GM12878 (cell line): Measurements from ENCODE around the gene SLFNL1. TPM values are rescaled to one million over a fixed set of nuclear protein-coding genes. Genes with fewer than 3 reads are reported as not detected.

Source experiments
- ATAC-seq: fragments of 200-7000 bp; cut with Tn5 transposase; 3 replicates; pipeline ENCODE4 v1.9.1; 2020; ENCODE audit warnings: mild to moderate bottlenecking, moderate library complexity
- BruUV-seq: library from RNA; stranded (reverse); fragments of 400-500 nt; replicated peaks from 2 replicates; lab custom pipeline; 2021; lab: Mats Ljungman, UMichigan
- CTCF ChIA-PET: fragments of 300-600 bp; sonication (Branson Sonifier 250); formaldehyde crosslinking; extraction: SDS; loops from one replicate; lab custom pipeline; 2021; ENCODE audit warnings: inconsistent platforms; lab: Yijun Ruan, JAX
- POLR2A ChIA-PET: fragments of 350-600 bp; formaldehyde crosslinking; extraction: SDS; loops from one replicate; lab custom pipeline; 2021; ENCODE audit warnings: inconsistent platforms; lab: Charles Lee
- RAD21 ChIA-PET: fragments of 300-600 bp; sonication (Branson Sonifier 250); formaldehyde crosslinking; loops from one replicate; lab custom pipeline; 2023; ENCODE audit warnings: antibody characterized with exemption; ENCODE audit not compliant: unreplicated experiment; lab: Charles Lee
- SMC1A ChIA-PET: fragments of 300-600 bp; sonication (Branson Sonifier 250); formaldehyde crosslinking; loops from one replicate; lab custom pipeline; 2023; ENCODE audit not compliant: unreplicated experiment, uncharacterized antibody; lab: Charles Lee
- DNase-seq: peaks from one replicate; pipeline ENCODE4 v3.0.0-alpha.2; 2011; ENCODE audit warnings: low read depth, low spot score
- FAIRE-seq: peaks from 3 replicates; lab custom pipeline; 2011; peaks lifted over from hg19 to GRCh38; lab: Jason Lieb, UNC
- H2AFZ ChIP-seq: 2 replicates; pipeline ENCODE4 v1.6.0; 2011; ENCODE audit warnings: low read depth, low read length, control low read depth; ENCODE audit not compliant: control insufficient read depth
- H3K27ac ChIP-seq: 2 replicates; pipeline ENCODE4 v1.5.1; 2011; ENCODE audit warnings: control low read depth; ENCODE audit not compliant: control insufficient read depth, insufficient read depth
- H3K27me3 ChIP-seq, 2 experiments: replicated peaks in 1 of 2; 2 replicates each; pipeline versions ENCODE4 v1.6.0 to v1.6.1; 2011; ENCODE audit warnings: low read length in 1 of 2; ENCODE audit not compliant: control insufficient read depth in 2 of 2, insufficient read depth in 2 of 2
- H3K36me3 ChIP-seq, 2 experiments: 2 replicates each; pipeline ENCODE4 v1.5.1; 2011; ENCODE audit warnings: low read length in 1 of 2; ENCODE audit not compliant: control insufficient read depth in 2 of 2, insufficient read depth in 2 of 2
- H3K4me1 ChIP-seq: 2 replicates; pipeline ENCODE4 v1.6.1; 2011; ENCODE audit warnings: mild to moderate bottlenecking, low read length, moderate library complexity, mixed read lengths; ENCODE audit not compliant: control insufficient read depth, insufficient read depth
- H3K4me2 ChIP-seq: 2 replicates; pipeline ENCODE4 v1.6.0; 2011; ENCODE audit warnings: control low read depth; ENCODE audit not compliant: control insufficient read depth, insufficient read depth
- H3K4me3 ChIP-seq: fragments of 200-600 bp; sonication (generic); 2 replicates; pipeline ENCODE4 v1.5.1; 2016
- H3K79me2 ChIP-seq: 2 replicates; pipeline ENCODE4 v1.6.0; 2011; ENCODE audit warnings: low read length; ENCODE audit not compliant: control insufficient read depth, insufficient read depth
- H3K9ac ChIP-seq: 2 replicates; pipeline ENCODE4 v1.8.0; 2011; ENCODE audit warnings: low read length, control low read depth, mixed read lengths; ENCODE audit not compliant: control insufficient read depth, insufficient read depth
- H3K9me3 ChIP-seq: replicated peaks from 3 replicates; pipeline ENCODE4 v1.5.1; 2011; ENCODE audit warnings: mild to moderate bottlenecking, low read length; ENCODE audit not compliant: control insufficient read depth, insufficient read depth
- H4K20me1 ChIP-seq: 2 replicates; pipeline ENCODE4 v1.6.0; 2011; ENCODE audit not compliant: control insufficient read depth, insufficient read depth
- ASH2L ChIP-seq: fragments of 300-600, 200-600 bp; sonication (generic); IDR thresholded peaks from 2 replicates; pipeline ENCODE4 v1.6.1; 2017; ENCODE audit warnings: low read depth, mild to moderate bottlenecking, borderline replicate concordance
- CBX3 ChIP-seq: fragments of 200-600 bp; sonication (generic); IDR thresholded peaks from 2 replicates; pipeline ENCODE4 v1.6.1; 2016; ENCODE audit warnings: low read depth, borderline replicate concordance
- CHD2 ChIP-seq: IDR thresholded peaks from 2 replicates; pipeline ENCODE4 v1.6.1; 2011; ENCODE audit warnings: low read depth, low read length, improper control_type of control experiment, borderline replicate concordance
- CREB1 ChIP-seq: IDR thresholded peaks from 2 replicates; pipeline ENCODE4 v1.6.1; 2012; ENCODE audit warnings: low read depth, mild to moderate bottlenecking, inconsistent platforms
- EED ChIP-seq: sonication (generic); IDR thresholded peaks from 2 replicates; pipeline ENCODE4 v1.6.1; 2016; ENCODE audit warnings: antibody characterized with exemption, low read depth
- FOS ChIP-seq: IDR thresholded peaks from 3 replicates; pipeline ENCODE4 v1.6.1; 2011; ENCODE audit warnings: borderline replicate concordance; ENCODE audit not compliant: insufficient read length; ENCODE audit errors: extremely low read depth
- HCFC1 ChIP-seq: fragments of 150-350 bp; IDR thresholded peaks from 2 replicates; pipeline ENCODE4 v1.6.1; 2014; ENCODE audit warnings: low read length
- MXI1 ChIP-seq: fragments of 150-350 bp; IDR thresholded peaks from 2 replicates; pipeline ENCODE4 v1.6.1; 2011; ENCODE audit warnings: low read depth, mild to moderate bottlenecking, inconsistent platforms, low read length, improper control_type of control experiment
- MYC ChIP-seq: IDR thresholded peaks from 2 replicates; pipeline ENCODE4 v1.6.1; 2011; ENCODE audit warnings: mild to moderate bottlenecking, low read length, moderate library complexity, inconsistent platforms; ENCODE audit not compliant: insufficient read depth, insufficient replicate concordance, insufficient read length, severe bottlenecking
- RUNX3 ChIP-seq: IDR thresholded peaks from 2 replicates; pipeline ENCODE4 v1.6.1; 2012; ENCODE audit warnings: low read length, inconsistent platforms
- ZNF24 ChIP-seq: fragments of 450-650 bp; IDR thresholded peaks from 2 replicates; pipeline ENCODE4 v1.6.1; 2017; ENCODE audit warnings: antibody characterized with exemption, mild to moderate bottlenecking
- ZNF274 ChIP-seq: IDR thresholded peaks from one replicate; pipeline ENCODE4 v1.8.0; 2011; ENCODE audit not compliant: insufficient read length, insufficient read depth
- ZSCAN29 ChIP-seq: fragments of 450-650 bp; IDR thresholded peaks from 2 replicates; pipeline ENCODE4 v1.6.1; 2017; ENCODE audit warnings: mild to moderate bottlenecking, moderate library complexity
- WGBS: methylation state at CpG from one replicate; pipeline ENCODE4 v1.1.6; 2016; ENCODE audit warnings: low lambda C conversion rate; ENCODE audit not compliant: insufficient replicate concordance, insufficient coverage; ENCODE audit errors: missing lambda C conversion rate; 5-methylcytosine and 5-hydroxymethylcytosine counted together
- in situ Hi-C: fragments of 300-500 bp; cut with MboI; formaldehyde crosslinking; loops from 9 replicates; pipeline ENCODE4 v1.14.3; 2018; ENCODE audit warnings: mixed read lengths
- intact Hi-C: fragments of 100-400 bp; cut with micrococcal nuclease; formaldehyde crosslinking; loops from one replicate; pipeline ENCODE4 v1.14.2; 2022; ENCODE audit not compliant: unreplicated experiment
- polyA plus RNA-seq, 11 experiments: library from polyadenylated mRNA; depleted of rRNA in 4 of 11; unstranded in 6 of 11; stranded (reverse) in 5 of 11; fragments of >200 nt; fragmentation: Nextera tagmentation in 4 of 11; fragmentation: Illumina TruSeq in 1 of 11; extraction: Ambion mirVana in 4 of 11; extraction: Trizol in 1 of 11; gene quantifications; 1 replicate in 1 of 11; 2 replicates in 10 of 11; pipeline versions ENCODE4 v1.2.1 to v1.2.3, GENCODE V29; 2011 to 2016; ENCODE audit warnings: inconsistent platforms in 2 of 11, missing spikeins in 2 of 11, low read depth in 1 of 11
- total RNA-seq, 4 experiments: library from RNA; depleted of rRNA in 3 of 4; stranded (reverse); fragments of >200 nt in 3 of 4; fragmentation: Illumina TruSeq in 1 of 4; extraction: Trizol in 1 of 4; gene quantifications; 2 replicates each; pipeline versions ENCODE4 v1.2.1 to v1.2.3, GENCODE V29; 2013 to 2021
- TF ChIP-seq, protein P1 (sequence below): fragments of 450-650 bp; formaldehyde crosslinking; IDR thresholded peaks from 2 replicates; pipeline ENCODE4 v1.4.0; 2022; ENCODE audit warnings: mild to moderate bottlenecking, moderate library complexity
- TF ChIP-seq, protein P2 (sequence below): fragments of 450-650 bp; conservative IDR thresholded peaks from 2 replicates; pipeline ENCODE4 v1.6.1; 2017; ENCODE audit warnings: mild to moderate bottlenecking, moderate library complexity

Gene SLFNL1
- total and polyA plus RNA-seq, 10 of the 15 experiments (the other 5 are each of a cell fraction or from before 2014, with no cell fraction given) = 0.05 to 0.98 (median 0.16) TPM; not detected in 2

DNA sequence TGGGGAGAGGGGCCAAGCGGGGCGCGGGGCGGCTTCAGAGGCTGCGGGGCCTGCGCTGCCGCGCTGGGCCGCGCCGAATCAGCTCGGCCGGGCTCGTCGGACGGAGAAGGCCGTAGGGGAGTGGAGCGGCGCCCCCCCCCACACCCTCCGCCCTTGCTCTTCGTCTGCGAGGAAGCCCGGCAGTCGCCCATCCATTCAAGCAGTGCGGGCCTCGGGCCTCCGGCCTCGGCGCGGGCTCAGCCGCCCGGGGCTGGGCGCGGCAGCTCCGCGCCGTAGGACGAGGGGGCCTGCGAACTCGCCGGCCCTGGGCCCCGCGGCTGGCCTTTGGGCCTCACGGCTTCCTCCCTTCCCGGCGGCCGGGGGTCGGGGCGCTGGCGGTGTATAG is 41.5 kb downstream of the SLFNL1 start (continued):
- no peak for TF ChIP-seq FOS
- no peak for TF ChIP-seq MXI1
- no peak for TF ChIP-seq MYC

DNA sequence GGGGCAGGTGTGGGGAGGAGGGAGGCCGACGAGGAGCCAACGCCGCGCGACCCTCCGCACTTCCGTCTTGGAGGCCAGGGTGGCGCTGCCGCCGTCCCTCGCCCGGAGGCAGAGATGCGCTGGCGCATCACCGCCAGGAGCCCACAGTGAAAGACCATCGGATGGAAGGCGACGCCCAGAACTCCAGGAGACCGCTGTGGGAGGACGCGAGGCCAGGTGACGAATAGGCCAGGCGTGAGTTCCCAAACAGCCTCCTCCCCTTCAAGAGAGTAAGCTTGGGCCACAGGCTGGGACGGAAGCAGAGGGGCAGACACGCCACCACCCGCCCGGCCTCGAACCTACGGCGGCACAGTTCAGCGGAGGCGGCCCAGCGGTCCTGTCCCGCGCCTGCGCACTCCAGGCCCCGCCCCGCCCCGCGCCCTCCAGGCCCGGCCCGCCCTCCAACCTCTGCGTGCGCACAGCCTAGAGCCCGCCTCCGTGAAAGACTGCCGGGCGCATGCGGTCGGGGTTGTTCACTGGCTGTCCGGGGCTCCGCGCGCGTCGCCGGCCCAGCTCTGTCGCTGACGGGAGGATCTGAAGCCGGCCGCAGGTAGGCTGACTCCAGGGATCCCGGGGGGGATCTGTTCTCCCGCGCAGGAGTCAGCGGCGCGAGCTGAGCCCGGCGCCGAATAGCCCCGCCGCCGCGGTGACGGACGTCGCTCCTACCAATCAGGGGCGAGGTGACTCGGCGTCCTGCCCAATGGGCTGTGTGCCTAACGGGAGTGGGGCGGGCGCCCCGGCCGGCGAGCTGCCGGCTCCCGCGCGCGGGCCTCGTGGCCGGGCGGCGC is 42.1 kb downstream of the SLFNL1 start, which contains the start of gene CTPS1:
CTPS1 (plus strand) TSS at position 456 of the 827 bp plus-strand sequence. CDS start 3,595 bp downstream, outside the sequence.
- H3K9ac ChIP-seq = peak within 1 kb of the TSS; percentile 84
- BruUV-seq = no TSS peak
- H3K4me2 ChIP-seq = peak within 1 kb of the TSS; percentile 87
- H2AFZ ChIP-seq = peak within 1 kb of the TSS; percentile 97
- under 1% methylated on average over 76 of the region's 96 CpGs for WGBS
- DNase-seq (peak; percentile 59), ATAC-seq (peak; percentile 94), FAIRE-seq (peak; percentile 57)
- ChIA-PET SMC1A (interaction anchor here (0.9 to 1.3 kb wide), 2 partner anchors 18 to 261 kb away, joined by 3 to 4 read pairs; no protein-coding TSS in a partner anchor), POLR2A (interaction anchor here (0.5 to 1.3 kb wide), 7 partner anchors 11 to 710 kb away, joined by 3 to 5 read pairs (median 4); partner anchors contain the start of gene CITED4), CTCF (interaction anchor here (0.6 to 1.2 kb wide), 5 partner anchors 18 to 246 kb away, joined by 3 to 5 read pairs (median 4); no protein-coding TSS in a partner anchor), RAD21 (interaction anchor here (1.4 to 4.1 kb wide), 3 partner anchors 23 to 261 kb away, joined by 4 to 19 read pairs (median 4); no protein-coding TSS in a partner anchor)
- peaks cover 4% of the 10 kb centered on the region; the same call in 1 of the 2 replicates for H3K4me1 ChIP-seq
- peaks cover 0 to 10% of the 10 kb centered on the region in 2 experiments; a peak in 1 of 4 replicates for H3K36me3 ChIP-seq
- H3K27me3 ChIP-seq = no peaks in the 10 kb centered on the region
- H3K4me3 ChIP-seq = peak within 1 kb of the TSS; percentile 81
- in situ Hi-C loops (no loop called here), intact Hi-C loops (no loop called here)
- no peaks in the 10 kb centered on the region; the same call in 1 of the 2 replicates for H4K20me1 ChIP-seq
- H3K79me2 ChIP-seq = peaks cover 43% of the 10 kb centered on the region
- no peaks in the 10 kb centered on the region for H3K9me3 ChIP-seq
- peak within 1 kb of the TSS; percentile 81 for H3K27ac ChIP-seq
- TF ChIP-seq EED (no peak), ZNF274 (no peak), CHD2 (peak; percentile 88; the same call in 1 of the 2 replicates), ZSCAN29 (no peak), CBX3 (no peak), CREB1 (peak; percentile 56; the same call in 1 of the 2 replicates), HCFC1 (0 out of 2 replicates have a peak, but pooled peaks have one; percentile 12), ASH2L (0 out of 2 replicates have a peak, but pooled peaks have one; percentile 65), RUNX3 (peak; percentile 40; the same call in 1 of the 2 replicates), ZNF24 (peak; percentile 60; the same call in 1 of the 2 replicates)
- TF ChIP-seq, protein P1, sequence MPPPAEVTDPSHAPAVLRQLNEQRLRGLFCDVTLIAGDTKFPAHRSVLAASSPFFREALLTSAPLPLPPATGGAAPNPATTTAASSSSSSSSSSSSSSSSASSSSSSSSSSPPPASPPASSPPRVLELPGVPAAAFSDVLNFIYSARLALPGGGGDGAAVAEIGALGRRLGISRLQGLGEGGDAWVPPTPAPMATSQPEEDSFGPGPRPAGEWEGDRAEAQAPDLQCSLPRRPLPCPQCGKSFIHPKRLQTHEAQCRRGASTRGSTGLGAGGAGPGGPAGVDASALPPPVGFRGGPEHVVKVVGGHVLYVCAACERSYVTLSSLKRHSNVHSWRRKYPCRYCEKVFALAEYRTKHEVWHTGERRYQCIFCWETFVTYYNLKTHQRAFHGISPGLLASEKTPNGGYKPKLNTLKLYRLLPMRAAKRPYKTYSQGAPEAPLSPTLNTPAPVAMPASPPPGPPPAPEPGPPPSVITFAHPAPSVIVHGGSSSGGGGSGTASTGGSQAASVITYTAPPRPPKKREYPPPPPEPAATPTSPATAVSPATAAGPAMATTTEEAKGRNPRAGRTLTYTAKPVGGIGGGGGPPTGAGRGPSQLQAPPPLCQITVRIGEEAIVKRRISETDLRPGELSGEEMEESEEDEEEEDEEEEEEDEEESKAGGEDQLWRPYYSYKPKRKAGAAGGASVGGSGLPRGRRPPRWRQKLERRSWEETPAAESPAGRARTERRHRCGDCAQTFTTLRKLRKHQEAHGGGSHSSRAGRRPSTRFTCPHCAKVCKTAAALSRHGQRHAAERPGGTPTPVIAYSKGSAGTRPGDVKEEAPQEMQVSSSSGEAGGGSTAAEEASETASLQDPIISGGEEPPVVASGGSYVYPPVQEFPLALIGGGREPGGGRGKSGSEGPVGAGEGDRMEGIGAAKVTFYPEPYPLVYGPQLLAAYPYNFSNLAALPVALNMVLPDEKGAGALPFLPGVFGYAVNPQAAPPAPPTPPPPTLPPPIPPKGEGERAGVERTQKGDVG = no peak
- TF ChIP-seq, protein P2, sequence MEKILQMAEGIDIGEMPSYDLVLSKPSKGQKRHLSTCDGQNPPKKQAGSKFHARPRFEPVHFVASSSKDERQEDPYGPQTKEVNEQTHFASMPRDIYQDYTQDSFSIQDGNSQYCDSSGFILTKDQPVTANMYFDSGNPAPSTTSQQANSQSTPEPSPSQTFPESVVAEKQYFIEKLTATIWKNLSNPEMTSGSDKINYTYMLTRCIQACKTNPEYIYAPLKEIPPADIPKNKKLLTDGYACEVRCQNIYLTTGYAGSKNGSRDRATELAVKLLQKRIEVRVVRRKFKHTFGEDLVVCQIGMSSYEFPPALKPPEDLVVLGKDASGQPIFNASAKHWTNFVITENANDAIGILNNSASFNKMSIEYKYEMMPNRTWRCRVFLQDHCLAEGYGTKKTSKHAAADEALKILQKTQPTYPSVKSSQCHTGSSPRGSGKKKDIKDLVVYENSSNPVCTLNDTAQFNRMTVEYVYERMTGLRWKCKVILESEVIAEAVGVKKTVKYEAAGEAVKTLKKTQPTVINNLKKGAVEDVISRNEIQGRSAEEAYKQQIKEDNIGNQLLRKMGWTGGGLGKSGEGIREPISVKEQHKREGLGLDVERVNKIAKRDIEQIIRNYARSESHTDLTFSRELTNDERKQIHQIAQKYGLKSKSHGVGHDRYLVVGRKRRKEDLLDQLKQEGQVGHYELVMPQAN = no peak; the same call in none of the 2 replicates
